GM18517 (cell line): Measurements from ENCODE around the gene CD93.

Experiments
- ATAC-seq: cut with Tn5 transposase; IDR thresholded peaks from one replicate; pipeline ENCODE4 v1.9.1; 2021; ENCODE audit warnings: mild to moderate bottlenecking, moderate library complexity; ENCODE audit not compliant: unreplicated experiment

CD93 gene

GRCh38 chr20:23039136-23039875 lies 46.8 kb downstream of the CD93 start:
- no peak for ATAC-seq

- ATAC-seq = no peak
Measured at GRCh38 chr20:23037017-23037481, 49.1 kb downstream of the CD93 start.

GRCh38 chr20:23036371-23036770 lies 49.8 kb downstream of the CD93 start:
- ATAC-seq = no peak

- ATAC-seq = no peak
Measured at GRCh38 chr20:23035731-23036130, 50.4 kb downstream of the CD93 start.

GRCh38 chr20:23034721-23035671 lies 51.1 kb downstream of the CD93 start, which contains the start of gene SSTR4:
Gene SSTR4, plus strand, starts transcription at chr20:23035312. Its CDS starts 172 bp downstream, at chr20:23035484.
- no peak for ATAC-seq

- no peak for ATAC-seq
Measured at GRCh38 chr20:23033918-23034317, 52.2 kb downstream of the CD93 start.

- no peak for ATAC-seq
Measured at GRCh38 chr20:23032750-23033078, 53.4 kb downstream of the CD93 start.

- no peak for ATAC-seq
Measured at GRCh38 chr20:23032056-23032749, 53.9 kb downstream of the CD93 start.

- ATAC-seq = no peak
Measured at GRCh38 chr20:23031346-23031745, 54.8 kb downstream of the CD93 start.
